HG03135 (cell line): ENCODE data around the gene RAX2.
"Not testable (repeated sequence)": the region's sequence is repeated elsewhere in the genome, so short reads cannot be mapped to it uniquely, and the experiment has no call there.

ENCODE experiments used
- ATAC-seq: cut with Tn5 transposase; IDR thresholded peaks from one replicate; pipeline ENCODE4 v1.9.1; 2021; ENCODE audit warnings: mild to moderate bottlenecking, moderate library complexity; ENCODE audit not compliant: unreplicated experiment

Gene RAX2

GRCh38 chr19:3771906-3772455 is at the start of gene RAX2:
Gene RAX2, minus strand, starts transcription at chr19:3772228. Its CDS starts 486 bp downstream, at chr19:3771742.
- no peak for ATAC-seq

DNA sequence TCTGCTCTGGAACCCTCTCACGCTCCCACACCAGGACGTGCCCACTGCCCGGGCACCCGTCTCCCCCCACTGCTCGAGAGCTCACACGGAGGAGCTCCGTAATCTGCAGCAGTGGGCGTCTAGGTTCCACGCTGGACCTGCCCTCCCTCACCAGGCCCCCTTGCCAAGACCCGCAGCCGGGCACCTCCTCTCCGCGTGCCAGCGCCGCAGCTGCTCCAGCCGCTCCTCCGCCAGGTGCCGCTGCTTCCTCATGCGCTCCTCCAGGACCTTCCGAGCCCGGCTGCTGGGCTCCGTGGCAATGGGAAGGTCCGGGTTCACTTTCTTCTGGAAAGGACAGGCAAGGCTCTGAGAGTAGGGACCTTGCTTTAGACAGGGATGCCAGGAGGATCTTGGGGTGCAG is 49.1 kb upstream of the RAX2 start:
- no peak for ATAC-seq

DNA sequence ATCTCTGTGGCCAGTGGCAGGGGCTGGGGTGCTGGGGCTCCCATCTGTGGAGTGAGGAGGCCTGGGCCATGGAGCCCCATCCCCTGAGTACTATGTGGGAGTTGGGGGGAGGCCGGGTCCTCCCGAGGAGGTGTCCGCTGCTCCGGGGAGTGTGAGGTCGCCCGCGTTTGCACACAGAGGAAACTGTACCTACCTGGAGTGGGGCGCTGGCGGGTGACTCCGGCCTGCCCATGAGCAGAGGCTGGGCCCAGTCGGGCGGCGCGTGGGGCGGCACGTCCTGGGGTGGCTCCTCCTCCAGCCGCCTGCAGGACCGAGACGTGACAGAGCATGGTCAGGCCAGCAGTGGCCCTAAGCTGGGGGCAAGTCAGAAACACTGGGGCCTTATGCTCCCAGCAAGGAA is 48.0 kb upstream of the RAX2 start:
- ATAC-seq: no peak

- no peak for ATAC-seq
Observed at GRCh38 chr19:3818918-3819317, 46.9 kb upstream of the RAX2 start.

GRCh38 chr19:3818466-3818865 is 46.4 kb upstream of the RAX2 start:
- ATAC-seq: no peak

GRCh38 chr19:3817761-3818160 is 45.7 kb upstream of the RAX2 start:
- ATAC-seq: no peak

DNA sequence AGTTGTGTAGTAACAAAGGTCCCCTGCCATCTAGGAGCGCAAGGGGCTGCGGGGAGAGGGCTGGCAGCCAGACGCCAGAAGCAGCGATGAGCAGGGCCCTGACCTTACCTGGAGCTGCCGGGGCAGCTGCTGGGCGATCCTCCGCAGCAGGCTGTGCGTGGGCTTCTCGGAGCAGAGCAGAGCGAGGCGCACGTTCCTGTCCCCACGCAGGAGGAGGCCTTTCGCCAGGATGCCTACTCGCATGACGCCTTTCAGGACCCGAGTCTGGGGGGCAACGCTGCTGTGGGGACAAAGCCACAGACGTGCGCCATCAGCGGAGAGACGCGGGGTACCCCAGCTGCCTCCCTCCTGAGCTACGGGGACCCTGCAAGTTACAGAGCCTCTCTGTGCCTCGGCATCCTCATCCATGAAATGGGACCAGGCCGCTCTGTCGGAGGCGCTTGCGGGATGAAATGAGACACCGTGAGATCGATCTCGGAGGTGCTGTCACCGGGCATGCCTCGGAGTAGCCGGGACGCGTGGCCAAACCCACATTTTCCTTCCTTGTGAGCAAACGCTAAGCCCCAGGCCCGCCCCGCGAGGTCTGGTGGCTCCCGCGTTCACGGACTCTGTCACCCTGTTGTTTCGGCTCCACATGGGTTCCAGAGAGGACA is 44.7 kb upstream of the RAX2 start:
- ATAC-seq: no peak

- ATAC-seq: not testable (repeated sequence)
Observed at GRCh38 chr19:3816148-3816547, 44.1 kb upstream of the RAX2 start.

DNA sequence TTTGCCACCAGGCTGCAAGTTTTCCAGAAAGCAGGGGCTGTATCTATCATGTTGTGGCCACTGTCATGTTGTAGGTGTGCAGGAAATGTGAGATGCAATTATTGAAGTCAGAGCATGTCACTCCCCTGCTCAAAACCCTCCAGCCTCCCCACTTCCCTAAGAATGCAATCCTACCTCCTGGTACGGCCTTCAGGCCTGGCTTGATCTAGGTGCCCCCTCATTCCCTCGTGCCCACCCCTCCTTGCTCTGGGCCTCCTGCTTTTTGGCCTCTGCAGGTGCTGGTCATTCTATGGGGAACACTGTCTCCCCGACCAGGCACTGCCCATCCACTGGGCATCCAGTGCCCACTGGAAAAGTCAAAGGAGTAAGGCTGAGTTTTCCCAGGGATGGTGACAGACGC is 42.6 kb upstream of the RAX2 start:
- ATAC-seq: no peak

DNA sequence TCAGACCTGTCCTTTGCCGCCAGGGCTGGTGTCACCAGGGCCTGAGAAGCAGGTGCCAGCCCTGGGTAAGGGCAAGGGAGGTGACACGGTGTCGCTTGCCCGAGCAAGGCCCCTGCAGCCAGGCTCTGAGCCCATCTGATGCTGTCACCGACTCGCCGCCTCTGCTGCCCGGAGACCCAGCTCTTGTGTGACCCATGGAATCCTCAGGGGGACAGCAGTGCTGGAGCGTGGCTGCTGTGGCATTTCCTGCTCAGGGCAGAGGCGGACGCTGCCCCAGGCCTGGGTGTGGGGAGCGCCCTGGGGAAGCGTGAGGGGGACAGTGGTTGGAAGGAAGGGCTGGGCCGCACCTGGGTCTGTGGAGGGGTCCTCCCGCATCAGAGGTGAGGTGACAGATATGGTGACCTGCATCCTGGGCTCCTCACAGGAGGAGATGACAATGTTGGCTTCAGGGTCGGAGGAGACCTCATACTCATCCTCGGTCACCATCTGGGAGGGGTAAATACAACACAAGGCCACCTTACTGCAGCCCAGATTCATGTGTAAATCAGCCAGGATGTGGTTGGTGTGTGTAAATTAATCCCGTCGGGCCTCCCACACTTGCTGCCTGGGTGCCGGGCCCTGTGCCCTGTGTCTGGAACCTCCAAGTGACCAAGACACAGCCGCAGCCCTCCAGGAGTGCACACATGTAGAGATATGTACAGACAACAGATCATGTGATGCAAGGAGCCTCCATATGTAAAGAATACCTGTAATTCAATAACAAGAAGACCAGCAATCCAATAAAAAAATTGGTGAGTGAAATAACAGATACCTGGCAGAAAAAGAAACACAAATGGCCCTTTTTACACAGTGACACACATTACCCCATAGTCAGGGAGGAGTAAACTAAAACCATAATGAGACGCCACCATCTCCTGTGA is 41.7 kb upstream of the RAX2 start:
- no peak for ATAC-seq

GRCh38 chr19:3810708-3811355 is 38.8 kb upstream of the RAX2 start:
- no peak for ATAC-seq

DNA sequence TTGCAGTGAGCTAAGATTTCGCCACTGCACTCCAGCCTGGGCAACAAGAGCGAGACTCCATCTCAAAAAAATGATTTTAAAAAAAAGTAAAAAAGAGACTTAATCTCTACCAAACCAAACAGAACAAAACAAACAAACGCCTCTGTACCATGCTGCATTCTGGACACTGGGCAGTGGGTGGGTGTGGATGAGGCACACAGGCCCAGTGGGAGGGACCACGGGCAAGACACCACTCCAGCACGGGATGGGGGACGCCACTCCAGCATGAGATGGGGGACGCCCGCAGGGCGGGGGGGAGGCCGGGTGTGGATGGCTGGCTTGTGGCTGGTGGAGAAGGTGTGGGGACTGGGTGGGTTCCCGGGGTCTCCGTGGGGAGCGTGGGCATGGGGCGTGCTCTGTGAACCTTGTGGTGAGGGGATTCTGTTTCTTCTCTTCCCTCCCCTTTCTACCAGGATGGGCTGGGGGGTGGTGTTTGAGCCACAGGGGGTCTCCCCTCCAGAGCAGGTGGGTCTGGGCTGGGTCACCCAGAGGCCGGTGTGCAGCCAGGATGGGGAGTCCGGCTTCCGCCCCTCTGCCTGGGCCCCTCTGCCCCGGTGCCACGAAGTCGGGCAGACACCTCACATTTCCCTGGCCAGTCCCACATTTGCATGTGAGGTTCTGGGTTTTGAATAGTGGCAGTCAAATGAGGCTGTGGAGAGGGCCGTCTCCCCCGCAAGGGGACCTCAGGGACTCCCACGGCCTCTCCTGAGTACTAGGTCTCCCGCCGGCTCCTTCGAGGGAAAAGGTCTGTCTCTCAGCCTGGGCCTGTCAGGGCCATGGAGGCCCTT is 38.1 kb upstream of the RAX2 start:
- ATAC-seq: no peak

- ATAC-seq: no peak
Observed at GRCh38 chr19:3808420-3809143, 36.6 kb upstream of the RAX2 start.

- ATAC-seq: no peak
Observed at GRCh38 chr19:3807574-3808354, 35.7 kb upstream of the RAX2 start.

GRCh38 chr19:3807131-3807480 is 35.1 kb upstream of the RAX2 start:
- no peak for ATAC-seq

DNA sequence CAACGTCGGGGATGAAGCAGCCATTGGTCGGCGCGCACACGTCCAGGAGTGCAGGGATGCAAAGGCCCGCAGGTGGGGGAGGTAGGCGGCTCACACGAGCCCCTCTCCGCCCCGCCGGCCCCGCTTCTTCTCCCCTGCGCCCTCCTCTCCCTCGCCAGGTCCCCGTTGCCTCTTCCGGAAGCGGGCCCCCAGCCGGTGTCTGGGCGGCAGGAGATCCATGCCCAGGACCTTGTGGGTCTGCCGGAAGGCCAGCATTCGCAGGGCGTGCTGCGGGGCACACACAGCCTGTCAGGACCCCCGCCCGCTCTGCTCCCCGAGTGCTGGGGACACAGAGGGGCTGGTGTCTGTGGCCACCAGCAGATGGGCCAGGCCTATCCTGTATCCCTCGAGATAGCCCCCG is 33.8 kb upstream of the RAX2 start:
- no peak for ATAC-seq

- ATAC-seq: no peak
Observed at GRCh38 chr19:3804429-3804828, 32.4 kb upstream of the RAX2 start.

- ATAC-seq: no peak
Observed at GRCh38 chr19:3803986-3804385, 32.0 kb upstream of the RAX2 start.
